NCI-H2107 (cell line): ENCODE results near the gene BCL2L12.

Source experiments
- DNase-seq: peaks from one replicate; lab custom pipeline; 2025; lab: John Stamatoyannopoulos, UW

Gene BCL2L12

DNA sequence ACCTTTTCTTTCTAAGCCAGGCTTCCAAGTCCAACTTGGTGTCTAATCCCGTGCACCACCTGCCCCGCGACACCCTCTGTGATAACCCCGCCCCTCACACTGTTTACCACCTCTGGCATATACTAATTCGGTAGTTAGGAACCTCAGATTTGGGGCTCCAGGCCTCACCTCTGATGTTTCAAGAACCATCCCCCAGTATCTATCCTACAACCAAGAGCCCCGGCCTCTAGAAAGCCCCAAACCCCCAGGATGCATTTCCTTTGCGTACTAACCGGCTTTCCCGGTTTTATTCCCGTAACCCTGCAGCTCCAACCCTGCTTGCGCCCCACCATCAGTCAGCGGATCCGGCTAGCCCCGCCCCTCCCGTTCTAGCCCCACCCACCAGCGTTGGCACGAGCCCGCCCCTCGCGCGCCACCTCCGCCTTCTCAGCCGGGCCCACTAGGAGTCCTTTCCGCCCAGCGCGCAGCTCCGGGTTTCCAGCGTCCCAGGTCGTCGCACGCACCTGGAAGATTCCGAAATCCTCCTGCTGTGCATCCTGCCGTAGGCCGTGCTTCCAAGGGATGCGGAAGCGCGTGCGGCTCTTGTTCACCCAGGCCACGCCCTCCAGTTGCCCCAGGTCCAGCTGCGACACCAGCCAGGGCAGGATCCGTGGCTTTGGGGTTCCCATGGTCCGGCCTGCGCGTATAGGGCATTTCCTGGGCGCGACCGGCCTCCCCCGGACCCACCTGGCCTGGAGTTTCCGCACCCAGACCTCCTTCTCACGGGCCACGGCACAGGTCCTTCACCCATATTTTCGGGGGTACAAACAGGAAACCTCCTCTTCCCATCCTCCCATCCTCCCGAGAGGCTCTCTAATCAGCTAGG lies 1.3 kb upstream of the BCL2L12 start:
- DNase-seq = peak; percentile 69

DNA sequence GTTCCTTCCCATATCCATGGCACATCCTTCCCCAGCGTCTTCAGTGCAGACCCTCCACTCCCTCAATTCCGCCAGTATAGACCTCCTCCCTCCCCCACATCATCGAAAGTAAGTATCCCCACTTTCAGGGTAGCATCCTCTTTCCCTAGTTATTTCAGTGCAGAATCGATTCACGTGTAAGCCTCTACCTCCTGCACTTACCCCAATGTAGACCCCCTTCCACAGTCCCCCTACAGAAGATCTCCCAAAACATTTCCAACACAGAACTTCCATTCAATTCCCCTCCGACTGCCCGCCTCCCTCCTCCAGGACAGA lies 740 bp upstream of the BCL2L12 start:
- no peak for DNase-seq

DNA sequence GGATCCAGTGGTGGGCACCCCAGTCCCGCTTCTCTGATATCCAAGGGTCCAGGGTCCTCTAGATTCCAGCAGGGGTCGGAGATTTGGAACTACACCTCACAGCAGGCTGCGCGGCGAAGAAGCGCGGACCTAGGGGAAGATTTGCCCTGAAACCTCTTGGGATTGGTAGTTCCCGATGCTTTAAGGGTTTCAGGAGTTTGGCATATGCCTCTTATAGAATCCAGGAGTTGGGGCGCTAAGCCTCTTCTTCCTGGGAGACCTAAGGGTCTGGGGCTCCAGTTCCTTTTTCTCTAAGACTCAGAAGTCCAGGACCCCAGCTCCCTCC lies 349 bp downstream of the BCL2L12 start:
- no peak for DNase-seq

GRCh38 chr19:49667473-49667872 lies 1.7 kb downstream of the BCL2L12 start:
- DNase-seq = no peak

GRCh38 chr19:49669516-49669915 lies 3.8 kb downstream of the BCL2L12 start:
- DNase-seq = no peak

DNA sequence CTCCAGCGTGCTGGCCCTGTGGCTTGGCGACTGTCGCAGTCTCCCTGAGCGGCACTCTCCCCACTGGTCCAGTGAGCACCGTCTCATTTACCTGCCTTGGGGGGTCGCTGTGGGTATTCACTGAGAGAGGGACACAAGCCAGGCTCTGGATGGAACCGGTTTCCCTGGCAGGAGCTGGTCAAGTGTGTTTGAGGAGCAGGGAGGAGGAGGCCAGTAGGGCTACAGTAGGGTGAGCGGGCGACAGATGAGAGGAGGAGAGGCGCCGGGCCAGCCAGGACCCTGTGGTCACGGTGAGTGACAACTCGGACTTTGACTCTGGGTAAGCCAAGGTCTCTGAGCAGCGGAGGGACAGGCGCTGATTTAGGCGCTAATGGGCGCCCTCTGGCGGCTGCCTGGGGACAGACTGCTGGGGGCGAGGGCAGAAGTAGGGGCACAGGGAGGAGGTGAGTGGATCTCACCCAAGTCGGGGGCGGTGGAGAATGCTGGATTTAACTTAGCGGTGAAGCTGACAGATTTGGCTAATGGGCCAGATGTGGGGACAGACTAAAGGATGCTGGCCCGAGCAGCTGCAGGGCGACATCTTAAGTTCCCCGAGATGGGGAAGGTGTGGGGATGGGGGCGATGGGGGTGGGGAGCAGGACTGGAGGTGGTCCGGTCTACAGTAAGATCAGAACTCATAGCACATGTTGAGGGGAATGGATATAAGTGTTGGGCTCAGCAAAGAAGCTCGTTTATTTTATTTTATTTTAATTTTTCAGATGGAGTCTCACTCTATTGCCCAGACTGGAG lies 6.6 kb downstream of the BCL2L12 start:
- no peak for DNase-seq

DNA sequence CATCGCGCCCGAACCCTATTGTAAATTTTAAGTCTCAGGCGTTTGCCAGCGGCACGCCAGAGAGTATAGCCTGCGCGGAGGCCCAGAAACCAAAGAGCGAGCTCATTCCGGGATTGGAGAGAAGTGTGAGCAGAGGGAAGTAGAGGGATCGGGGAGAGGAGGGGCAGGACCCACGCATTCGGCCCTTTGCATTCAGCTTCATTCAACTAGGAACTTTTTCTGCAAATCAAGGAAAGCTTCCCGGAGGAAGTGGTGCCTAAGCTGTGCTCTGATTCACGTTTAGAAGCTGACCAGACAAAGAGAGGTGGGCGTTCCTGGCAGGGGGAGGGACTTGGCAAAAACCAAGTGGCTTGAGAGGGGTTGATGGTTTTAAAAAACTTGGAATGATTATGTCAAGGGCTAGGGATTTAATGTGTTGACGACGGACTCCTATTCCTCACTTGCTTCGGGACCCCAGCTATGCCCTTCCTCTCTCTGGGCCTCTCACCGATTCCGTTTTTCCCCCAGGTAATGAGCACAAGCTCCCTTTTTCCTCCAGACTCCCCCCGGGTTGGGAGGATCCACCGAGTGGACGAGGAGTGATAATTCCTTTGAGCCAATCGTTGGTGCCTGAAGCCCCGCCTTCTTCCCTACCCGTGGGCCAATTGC lies 10.5 kb downstream of the BCL2L12 start:
- no peak for DNase-seq

DNA sequence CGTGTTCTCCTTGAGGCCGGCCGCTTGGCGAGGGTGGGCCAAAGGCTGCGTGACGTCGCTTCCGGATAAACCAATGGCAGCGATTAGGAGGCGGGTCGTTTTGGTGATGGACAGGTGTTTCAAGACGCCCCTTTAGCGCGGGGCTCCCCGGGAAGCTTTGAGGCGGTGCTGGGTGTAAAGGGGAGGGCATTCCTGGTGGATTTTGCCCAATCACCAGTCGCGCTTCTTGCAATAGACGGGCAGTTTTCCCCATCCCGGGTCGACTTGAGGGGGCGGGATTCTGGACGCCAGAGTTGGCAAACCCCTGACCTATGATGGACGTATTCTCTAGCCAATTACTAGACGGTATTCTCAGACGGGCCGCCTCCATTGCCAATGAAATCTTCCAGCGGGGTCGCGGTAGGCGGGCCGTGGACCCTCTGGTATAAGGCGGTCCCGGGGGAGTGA lies 11.1 kb downstream of the BCL2L12 start:
- DNase-seq = peak; percentile 100

DNA sequence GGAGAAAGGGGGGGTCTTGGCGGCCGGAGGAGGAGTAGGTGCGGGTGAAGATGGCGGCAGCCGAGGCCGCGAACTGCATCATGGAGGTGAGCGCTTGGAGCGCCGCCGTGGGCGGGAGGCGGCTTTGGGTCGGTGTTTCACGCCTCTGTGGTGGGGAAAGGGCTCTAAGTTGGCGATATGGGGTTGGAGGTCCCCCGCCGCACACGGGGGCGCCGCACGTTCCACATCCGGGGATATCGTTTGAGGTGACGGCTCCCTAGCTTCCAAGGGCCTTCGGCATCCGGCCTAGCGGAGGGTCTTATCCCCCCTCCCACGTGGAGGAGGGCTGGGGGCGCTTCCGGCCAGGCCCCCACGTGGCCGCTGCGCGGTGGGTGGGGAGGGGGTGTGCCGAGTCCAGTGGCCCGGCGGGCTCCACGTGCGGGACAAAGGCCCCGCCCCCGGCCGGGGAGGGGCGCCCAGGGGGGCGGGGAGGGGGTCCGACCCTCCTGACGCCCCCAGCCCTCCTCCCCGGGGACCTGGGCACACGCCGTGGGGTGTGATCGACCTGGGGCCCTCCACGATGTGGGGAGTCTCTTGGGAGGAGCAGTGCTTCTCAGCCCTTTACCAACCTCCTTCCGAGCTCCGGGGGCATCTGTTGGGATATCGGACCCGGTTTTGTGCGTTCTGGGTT lies 11.6 kb downstream of the BCL2L12 start, which contains the start of gene PRMT1:
Gene PRMT1, plus strand, starts transcription at position 41 of the 670 bp plus-strand sequence. Its CDS starts 10 bp downstream, at position 51.
- no peak for DNase-seq

- peak; percentile 60 for DNase-seq
These were observed 12.4 kb downstream of the BCL2L12 start for GRCh38 chr19:49677901-49678674.

- DNase-seq = no peak
These were observed 13.4 kb downstream of the BCL2L12 start for GRCh38 chr19:49678985-49679770.

DNA sequence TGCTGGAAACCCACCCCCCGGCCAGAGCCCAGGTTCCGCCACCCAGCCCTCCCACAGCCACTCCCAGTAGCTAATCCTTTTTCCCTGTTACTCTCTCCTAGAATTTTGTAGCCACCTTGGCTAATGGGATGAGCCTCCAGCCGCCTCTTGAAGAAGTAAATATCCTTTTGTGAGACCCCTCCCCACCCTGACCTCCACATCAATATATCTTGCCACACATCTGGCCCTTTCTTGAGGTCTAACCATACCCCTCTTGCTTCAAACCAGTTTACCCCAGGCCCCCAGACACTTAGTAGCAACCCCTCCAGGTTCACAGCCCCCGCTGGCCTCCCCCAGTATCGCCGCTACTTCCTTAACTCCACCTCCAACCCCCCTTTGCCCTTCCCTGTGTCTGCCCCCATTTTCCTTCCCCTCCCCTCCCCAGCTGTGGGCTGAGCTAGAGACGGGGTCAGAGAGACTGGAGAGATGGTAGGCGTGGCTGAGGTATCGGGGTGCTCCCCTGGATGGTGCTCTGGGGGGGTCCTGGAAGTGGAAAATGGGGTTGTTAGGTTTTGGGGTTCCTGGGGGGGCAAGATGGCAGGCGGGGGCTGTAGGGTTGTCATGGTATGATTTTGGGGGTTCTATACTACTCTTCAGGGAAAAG lies 14.2 kb downstream of the BCL2L12 start:
- DNase-seq = no peak

DNA sequence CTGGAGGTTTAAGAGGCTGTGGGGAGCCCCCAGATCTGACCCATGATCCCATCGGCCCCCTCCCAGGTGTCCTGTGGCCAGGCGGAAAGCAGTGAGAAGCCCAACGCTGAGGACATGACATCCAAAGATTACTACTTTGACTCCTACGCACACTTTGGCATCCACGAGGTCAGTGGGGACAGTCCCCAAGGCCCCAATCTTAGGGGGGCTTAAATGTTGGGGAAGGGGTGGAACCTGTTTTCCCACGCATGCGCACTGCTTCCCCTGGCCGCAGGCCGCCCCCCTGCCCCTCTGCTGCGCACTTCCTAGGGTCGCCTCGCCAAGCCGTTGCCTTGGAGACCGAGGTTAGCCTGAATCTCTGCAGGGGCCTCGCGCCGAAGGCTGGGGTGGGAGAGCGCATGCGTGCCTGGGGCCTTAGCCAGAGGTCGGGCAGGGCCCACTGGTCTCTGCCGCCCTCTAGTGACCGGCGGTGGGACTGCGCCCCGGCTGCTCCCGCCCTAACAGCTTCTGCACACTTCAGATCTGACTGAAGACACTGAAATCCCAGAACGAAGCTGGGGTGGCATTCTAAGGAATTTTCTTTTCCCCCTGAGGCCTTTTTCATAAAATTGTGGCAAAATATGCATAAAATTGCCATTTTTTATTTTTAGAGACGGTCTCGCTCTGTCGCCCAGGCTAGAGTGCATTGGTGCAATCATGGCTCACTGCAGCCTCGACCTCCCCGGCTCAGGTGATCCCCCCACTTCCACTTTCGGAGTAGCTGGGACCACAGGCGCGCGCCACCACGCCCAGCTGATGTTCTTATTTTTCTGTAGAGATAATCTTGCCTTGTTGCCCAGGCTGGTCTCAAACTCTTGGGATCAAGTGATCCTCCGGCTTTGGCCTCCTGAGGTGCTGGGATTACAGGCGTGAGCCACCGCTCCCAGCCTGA lies 15.0 kb downstream of the BCL2L12 start:
- DNase-seq = peak; percentile 79

GRCh38 chr19:49681830-49682229 lies 16.1 kb downstream of the BCL2L12 start:
- DNase-seq = no peak

DNA sequence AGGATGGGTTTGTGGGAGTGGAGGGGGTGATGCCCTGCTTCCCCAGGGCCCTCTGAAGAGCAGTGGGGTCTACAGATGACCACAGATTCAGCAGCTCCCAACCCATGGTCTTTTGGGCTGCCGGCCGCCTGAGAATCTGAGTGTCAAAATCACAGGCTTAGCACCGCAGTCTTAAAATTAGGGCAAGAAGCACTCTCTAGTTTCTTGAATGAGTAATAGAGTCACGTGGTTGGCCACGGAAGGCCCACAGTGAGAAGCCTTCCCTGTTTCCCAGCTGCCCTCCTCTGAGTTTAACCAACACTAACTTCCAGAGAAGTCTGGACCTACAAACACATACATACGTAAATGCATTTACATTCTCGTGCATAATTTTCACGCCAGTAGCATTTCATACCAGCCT lies 16.5 kb downstream of the BCL2L12 start:
- DNase-seq = no peak

GRCh38 chr19:49683814-49684250 lies 18.1 kb downstream of the BCL2L12 start:
- no peak for DNase-seq

- no peak for DNase-seq
These were observed 18.7 kb downstream of the BCL2L12 start for GRCh38 chr19:49684251-49684982.

DNA sequence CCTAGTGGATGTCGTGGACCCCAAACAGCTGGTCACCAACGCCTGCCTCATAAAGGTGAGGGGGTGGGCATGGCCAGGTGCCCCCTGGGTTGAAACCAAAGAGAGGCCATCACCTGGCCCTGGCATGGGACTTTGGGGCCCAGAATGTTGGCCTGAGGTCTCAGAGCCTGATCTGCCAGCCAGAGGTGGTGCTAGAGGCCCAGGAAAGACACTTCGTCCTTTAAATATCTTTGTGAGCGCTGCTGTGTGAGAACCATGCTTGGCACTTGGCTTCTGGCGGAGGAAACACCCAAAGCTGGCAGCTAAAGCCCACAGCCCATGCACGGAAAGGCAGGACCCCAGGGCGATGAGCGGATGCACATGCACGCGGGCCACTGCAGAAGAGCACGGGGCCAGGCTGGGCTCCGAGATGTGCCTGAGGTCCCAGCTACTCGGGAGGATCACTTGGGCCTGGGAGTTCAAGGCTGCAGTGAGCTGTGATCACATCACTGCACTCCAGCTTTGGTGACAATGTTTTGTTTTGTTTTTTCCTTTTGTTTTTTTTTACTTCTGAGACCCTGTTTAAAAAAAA lies 19.3 kb downstream of the BCL2L12 start:
- no peak for DNase-seq
